Neural progenitor cell (in vitro differentiated cells): Measurements from ENCODE around the gene GALNT13. TPM values are rescaled to one million over a fixed set of nuclear protein-coding genes. Genes with fewer than 3 reads are reported as not detected.

Experiments used
- DNase-seq: peaks from one replicate; pipeline ENCODE4 v3.0.0-alpha.2; 2016; ENCODE audit warnings: low spot score
- H2AFZ ChIP-seq: fragments of 200-600 bp; sonication (generic); replicated peaks from 2 replicates; pipeline ENCODE4 v1.6.1; 2016; ENCODE audit warnings: antibody characterized with exemption
- H3F3A ChIP-seq: fragments of 200-600 bp; sonication (generic); 2 replicates; pipeline ENCODE4 v1.6.1; 2016; ENCODE audit warnings: antibody characterized with exemption, low read depth
- H3K27ac ChIP-seq: fragments of 200-600 bp; sonication (generic); 2 replicates; pipeline ENCODE4 v1.5.1; 2016; ENCODE audit warnings: mild to moderate bottlenecking
- H3K27me3 ChIP-seq: fragments of 200-600 bp; sonication (generic); 2 replicates; pipeline ENCODE4 v1.6.1; 2016; ENCODE audit warnings: mild to moderate bottlenecking, moderate library complexity
- H3K36me3 ChIP-seq: fragments of 200-600 bp; sonication (generic); 2 replicates; pipeline ENCODE4 v1.5.1; 2016
- H3K4me1 ChIP-seq: fragments of 200-600 bp; sonication (generic); 2 replicates; pipeline ENCODE4 v1.6.1; 2016; ENCODE audit warnings: mixed run types
- H3K4me2 ChIP-seq: fragments of 200-600 bp; sonication (generic); 2 replicates; pipeline ENCODE4 v1.6.1; 2016
- H3K4me3 ChIP-seq: fragments of 200-600 bp; sonication (generic); 2 replicates; pipeline ENCODE4 v1.5.1; 2016
- H3K79me2 ChIP-seq: fragments of 200-600 bp; sonication (generic); 2 replicates; pipeline ENCODE4 v1.6.1; 2016; ENCODE audit warnings: low read depth
- H3K9ac ChIP-seq: fragments of 200-600 bp; sonication (generic); 2 replicates; pipeline ENCODE4 v1.6.1; 2016
- H3K9me3 ChIP-seq: fragments of 200-600 bp; sonication (generic); 2 replicates; pipeline ENCODE4 v1.5.1; 2016; ENCODE audit warnings: low read depth
- H4K20me1 ChIP-seq: fragments of 200-600 bp; sonication (generic); 2 replicates; pipeline ENCODE4 v1.6.1; 2016; ENCODE audit warnings: low read depth
- H3K27ac Mint-ChIP-seq: 3 replicates; pipeline ENCODE4 v1.8.0; 2021; ENCODE audit warnings: mixed read lengths
- H3K27me3 Mint-ChIP-seq: 2 replicates; pipeline ENCODE4 v1.8.0; 2022; ENCODE audit warnings: low read depth, mild to moderate bottlenecking, inconsistent platforms, moderate library complexity, mixed read lengths; ENCODE audit not compliant: insufficient read depth
- H3K36me3 Mint-ChIP-seq: 3 replicates; pipeline ENCODE4 v1.8.0; 2021; ENCODE audit warnings: mixed read lengths
- H3K4me1 Mint-ChIP-seq: 3 replicates; pipeline ENCODE4 v1.8.0; 2021; ENCODE audit warnings: mixed read lengths
- H3K4me3 Mint-ChIP-seq: 3 replicates; pipeline ENCODE4 v1.8.0; 2021; ENCODE audit warnings: mild to moderate bottlenecking, moderate library complexity, mixed read lengths
- H3K9me3 Mint-ChIP-seq: 3 replicates; pipeline ENCODE4 v1.8.0; 2020; ENCODE audit warnings: mixed read lengths
- EZH2 ChIP-seq: fragments of 200-600 bp; sonication (generic); IDR thresholded peaks from 2 replicates; pipeline ENCODE4 v1.6.1; 2017; ENCODE audit warnings: antibody characterized with exemption, mild to moderate bottlenecking, moderate library complexity
- EZH2phosphoT487 ChIP-seq: fragments of 200-600 bp; sonication (generic); IDR thresholded peaks from 2 replicates; pipeline ENCODE4 v1.6.1; 2017; ENCODE audit warnings: antibody characterized with exemption
- total RNA-seq: library from RNA; depleted of rRNA; stranded (reverse); fragments of >200 nt; gene quantifications from 2 replicates; pipeline ENCODE4 v1.2.3, GENCODE V29; 2015; ENCODE audit warnings: low replicate concordance
- TF ChIP-seq, protein P1 (sequence below): fragments of 200-600 bp; sonication (generic); IDR thresholded peaks from 2 replicates; pipeline ENCODE4 v1.5.1; 2017; ENCODE audit warnings: antibody characterized with exemption, mild to moderate bottlenecking

GALNT13 gene
- total RNA-seq, 1 donor from 2014 or later = 5.9 TPM

DNA sequence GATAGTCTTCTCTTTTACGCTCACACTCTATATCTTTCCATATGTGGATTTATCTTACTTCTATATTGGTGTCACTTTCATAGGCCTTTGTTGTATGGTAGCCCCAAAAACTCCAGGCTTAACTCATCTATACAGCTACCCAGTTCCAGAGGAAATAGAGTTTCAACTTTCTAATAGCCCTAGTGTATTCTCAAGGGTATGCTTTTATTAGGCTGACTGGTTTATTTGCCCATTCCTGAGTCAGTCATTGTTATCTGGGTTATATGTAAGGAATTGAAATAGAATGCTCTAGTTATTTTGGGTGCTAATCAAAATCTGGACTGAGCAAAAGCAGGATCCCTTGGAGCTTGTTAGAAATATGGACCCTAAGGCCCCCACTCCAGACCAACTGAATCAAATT is 519.3 kb downstream of the GALNT13 start:
- peaks cover 3% of the 10 kb centered on the region for H3K4me1 Mint-ChIP-seq
- H3K36me3 Mint-ChIP-seq = no peaks in the 10 kb centered on the region

DNA sequence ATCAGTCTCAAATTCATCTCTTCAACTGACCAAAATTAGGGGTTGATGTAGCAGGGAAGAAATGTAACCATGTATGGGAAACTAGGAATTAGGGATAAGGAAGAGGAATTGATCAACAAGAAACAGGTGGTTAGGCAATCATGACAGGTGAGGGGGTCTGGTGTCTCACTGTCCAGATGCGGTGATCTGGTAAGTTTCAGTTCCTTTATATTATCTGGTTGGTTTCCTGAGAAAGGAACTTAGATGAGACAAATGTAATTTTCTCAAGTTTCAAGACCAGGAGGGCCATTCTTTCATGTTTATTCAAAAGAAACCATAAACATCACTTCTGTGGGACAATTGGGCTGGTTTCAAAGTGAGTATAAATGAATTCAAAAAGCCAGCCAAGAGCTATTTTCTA is 520.5 kb downstream of the GALNT13 start:
- Mint-ChIP-seq H3K27me3 (no peaks in the 10 kb centered on the region), H3K4me3 (no peak overlapping the region), H3K27ac (no peak overlapping the region), H3K9me3 (no peaks in the 10 kb centered on the region), H3K36me3 (no peaks in the 10 kb centered on the region), H3K4me1 (peaks cover 3% of the 10 kb centered on the region)
- Histone ChIP-seq H3K36me3 (peaks cover 4% of the 10 kb centered on the region), H3K4me1 (no peaks in the 10 kb centered on the region), H3K4me3 (no peak overlapping the region), H3K27me3 (no peaks in the 10 kb centered on the region), H2AFZ (no peak overlapping the region), H3K9ac (no peak overlapping the region), H4K20me1 (no peaks in the 10 kb centered on the region), H3F3A (no peaks in the 10 kb centered on the region), H3K4me2 (no peak overlapping the region), H3K27ac (no peak overlapping the region), H3K79me2 (no peaks in the 10 kb centered on the region), H3K9me3 (no peaks in the 10 kb centered on the region)
- DNase-seq = no peak
- TF ChIP-seq EZH2phosphoT487 (no peak), EZH2 (no peak)
- TF ChIP-seq, protein P1, sequence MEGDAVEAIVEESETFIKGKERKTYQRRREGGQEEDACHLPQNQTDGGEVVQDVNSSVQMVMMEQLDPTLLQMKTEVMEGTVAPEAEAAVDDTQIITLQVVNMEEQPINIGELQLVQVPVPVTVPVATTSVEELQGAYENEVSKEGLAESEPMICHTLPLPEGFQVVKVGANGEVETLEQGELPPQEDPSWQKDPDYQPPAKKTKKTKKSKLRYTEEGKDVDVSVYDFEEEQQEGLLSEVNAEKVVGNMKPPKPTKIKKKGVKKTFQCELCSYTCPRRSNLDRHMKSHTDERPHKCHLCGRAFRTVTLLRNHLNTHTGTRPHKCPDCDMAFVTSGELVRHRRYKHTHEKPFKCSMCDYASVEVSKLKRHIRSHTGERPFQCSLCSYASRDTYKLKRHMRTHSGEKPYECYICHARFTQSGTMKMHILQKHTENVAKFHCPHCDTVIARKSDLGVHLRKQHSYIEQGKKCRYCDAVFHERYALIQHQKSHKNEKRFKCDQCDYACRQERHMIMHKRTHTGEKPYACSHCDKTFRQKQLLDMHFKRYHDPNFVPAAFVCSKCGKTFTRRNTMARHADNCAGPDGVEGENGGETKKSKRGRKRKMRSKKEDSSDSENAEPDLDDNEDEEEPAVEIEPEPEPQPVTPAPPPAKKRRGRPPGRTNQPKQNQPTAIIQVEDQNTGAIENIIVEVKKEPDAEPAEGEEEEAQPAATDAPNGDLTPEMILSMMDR = no peak

More for the DNA sequence above, 519.3 kb downstream of the GALNT13 start:
- H3K27me3 Mint-ChIP-seq = no peaks in the 10 kb centered on the region
- no peak overlapping the region for H3K4me3 ChIP-seq
- H3K9me3 ChIP-seq = no peaks in the 10 kb centered on the region
- TF ChIP-seq, protein P1 = no peak
- no peak for TF ChIP-seq EZH2phosphoT487
- TF ChIP-seq EZH2 = no peak
- no peaks in the 10 kb centered on the region for H3K27me3 ChIP-seq
- no peak overlapping the region for H3K4me2 ChIP-seq
- no peaks in the 10 kb centered on the region for H3K9me3 Mint-ChIP-seq
- H3K27ac Mint-ChIP-seq = no peak overlapping the region
- H2AFZ ChIP-seq = no peak overlapping the region
- no peak overlapping the region for H3K9ac ChIP-seq
- no peaks in the 10 kb centered on the region for H3K79me2 ChIP-seq
- peaks cover 4% of the 10 kb centered on the region for H3K36me3 ChIP-seq
- H3K27ac ChIP-seq = no peak overlapping the region
- no peaks in the 10 kb centered on the region for H3F3A ChIP-seq
- no peak for DNase-seq
- no peak overlapping the region for H3K4me3 Mint-ChIP-seq
- no peaks in the 10 kb centered on the region for H4K20me1 ChIP-seq
- no peaks in the 10 kb centered on the region for H3K4me1 ChIP-seq

DNA sequence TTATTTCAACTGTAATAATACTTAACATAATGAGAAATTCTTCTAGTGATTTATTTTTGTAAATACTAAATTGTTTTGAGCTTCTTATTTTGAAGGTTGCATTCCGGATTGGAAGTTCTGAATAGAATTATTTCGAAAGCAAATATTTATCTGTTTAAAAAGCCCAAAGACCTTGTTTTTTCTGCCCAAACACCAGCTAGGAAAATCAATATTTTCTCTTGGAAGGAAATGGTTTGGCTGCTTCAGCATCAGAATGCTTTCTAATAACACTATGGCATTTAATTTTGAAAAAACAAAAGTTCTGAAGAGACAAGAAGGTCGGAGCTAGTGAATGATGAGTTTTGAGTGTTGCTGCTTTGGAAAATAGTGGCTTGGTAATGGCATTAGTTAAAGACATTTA is 522.9 kb downstream of the GALNT13 start:
- H3K27ac Mint-ChIP-seq = no peak overlapping the region
- H3K4me2 ChIP-seq = no peak overlapping the region
- no peaks in the 10 kb centered on the region for H3K36me3 Mint-ChIP-seq
- H3K27me3 ChIP-seq = no peaks in the 10 kb centered on the region
- no peak overlapping the region for H3K4me3 Mint-ChIP-seq
- no peaks in the 10 kb centered on the region for H3K9me3 ChIP-seq
- no peak overlapping the region for H3K27ac ChIP-seq
- H4K20me1 ChIP-seq = no peaks in the 10 kb centered on the region
- H3K27me3 Mint-ChIP-seq = no peaks in the 10 kb centered on the region
- H3K36me3 ChIP-seq = peaks cover 4% of the 10 kb centered on the region
- H3K4me1 ChIP-seq = no peaks in the 10 kb centered on the region
- H3K4me3 ChIP-seq = no peak overlapping the region
- no peak overlapping the region for H3K9ac ChIP-seq
- no peak overlapping the region for H2AFZ ChIP-seq
- TF ChIP-seq, protein P1 = no peak
- TF ChIP-seq EZH2phosphoT487 = no peak
- TF ChIP-seq EZH2 = no peak
- DNase-seq = no peak
- H3F3A ChIP-seq = no peaks in the 10 kb centered on the region
- no peaks in the 10 kb centered on the region for H3K9me3 Mint-ChIP-seq
- H3K79me2 ChIP-seq = no peaks in the 10 kb centered on the region
- H3K4me1 Mint-ChIP-seq = peaks cover 5% of the 10 kb centered on the region
